MM.1S (cell line): ENCODE results near the gene DLX5.

ENCODE experiments used
- DNase-seq: peaks from one replicate; pipeline ENCODE4 v3.0.0-alpha.2; 2015
- H2AFZ ChIP-seq: fragments of 300-600 bp; sonication (generic); 2 replicates; pipeline ENCODE4 v1.6.0; 2016; ENCODE audit warnings: antibody characterized with exemption, low read length
- H3F3A ChIP-seq: fragments of 300-600 bp; sonication (generic); 2 replicates; pipeline ENCODE4 v1.6.1; 2016; ENCODE audit warnings: mild to moderate bottlenecking, antibody characterized with exemption, low read length, moderate library complexity, mixed read lengths; ENCODE audit not compliant: insufficient read depth
- H3K27ac ChIP-seq: fragments of 300-600 bp; sonication (generic); 2 replicates; pipeline ENCODE4 v1.5.1; 2016; ENCODE audit warnings: mild to moderate bottlenecking, low read length
- H3K27me3 ChIP-seq: fragments of 300-600 bp; sonication (generic); replicated peaks from 2 replicates; pipeline ENCODE4 v1.6.0; 2016; ENCODE audit warnings: low read length; ENCODE audit not compliant: insufficient read depth
- H3K36me3 ChIP-seq: fragments of 300-600 bp; sonication (generic); replicated peaks from 2 replicates; pipeline ENCODE4 v1.6.1; 2016; ENCODE audit warnings: mild to moderate bottlenecking, low read length, mixed read lengths; ENCODE audit not compliant: insufficient read depth
- H3K4me1 ChIP-seq: fragments of 300-600 bp; sonication (generic); 2 replicates; pipeline ENCODE4 v1.6.1; 2016; ENCODE audit warnings: low read length, mixed read lengths
- H3K4me2 ChIP-seq: fragments of 300-600 bp; sonication (generic); 2 replicates; pipeline ENCODE4 v1.6.0; 2016; ENCODE audit warnings: low read depth, low read length
- H3K4me3 ChIP-seq: fragments of 300-600 bp; sonication (generic); 2 replicates; pipeline ENCODE4 v1.5.1; 2016; ENCODE audit warnings: low read length, mixed read lengths
- H3K79me2 ChIP-seq: fragments of 300-600 bp; sonication (generic); 2 replicates; pipeline ENCODE4 v1.6.1; 2016; ENCODE audit warnings: mixed run types, low read length, mixed read lengths
- H3K9ac ChIP-seq: fragments of 300-600 bp; sonication (generic); 2 replicates; pipeline ENCODE4 v1.6.1; 2016; ENCODE audit warnings: low read length, mixed read lengths
- H3K9me2 ChIP-seq: fragments of 300-600 bp; sonication (generic); replicated peaks from 2 replicates; pipeline ENCODE4 v1.6.1; 2016; ENCODE audit warnings: mild to moderate bottlenecking, low read length, mixed read lengths; ENCODE audit not compliant: insufficient read depth
- H3K9me3 ChIP-seq: fragments of 300-600 bp; sonication (generic); replicated peaks from 2 replicates; pipeline ENCODE4 v1.6.1; 2016; ENCODE audit warnings: mild to moderate bottlenecking, low read length, mixed read lengths; ENCODE audit not compliant: insufficient read depth
- H4K20me1 ChIP-seq: fragments of 300-600 bp; sonication (generic); 2 replicates; pipeline ENCODE4 v1.6.1; 2016; ENCODE audit warnings: mild to moderate bottlenecking, low read length, moderate library complexity, mixed read lengths; ENCODE audit not compliant: insufficient read depth
- CTCF ChIP-seq: fragments of 300-600 bp; sonication (generic); IDR thresholded peaks from 2 replicates; pipeline ENCODE4 v1.5.1; 2016; ENCODE audit warnings: antibody characterized with exemption, low read length, mixed read lengths
- EZH2 ChIP-seq: fragments of 300-600 bp; sonication (generic); optimal IDR thresholded peaks from 2 replicates; pipeline ENCODE3; 2017; ENCODE audit warnings: low read depth, mild to moderate bottlenecking, antibody characterized with exemption, low read length, mixed read lengths
- EZH2phosphoT487 ChIP-seq: fragments of 300-600 bp; sonication (generic); IDR thresholded peaks from 2 replicates; pipeline ENCODE4 v1.6.1; 2018; ENCODE audit warnings: antibody characterized with exemption, low read length

DLX5 gene

DNA sequence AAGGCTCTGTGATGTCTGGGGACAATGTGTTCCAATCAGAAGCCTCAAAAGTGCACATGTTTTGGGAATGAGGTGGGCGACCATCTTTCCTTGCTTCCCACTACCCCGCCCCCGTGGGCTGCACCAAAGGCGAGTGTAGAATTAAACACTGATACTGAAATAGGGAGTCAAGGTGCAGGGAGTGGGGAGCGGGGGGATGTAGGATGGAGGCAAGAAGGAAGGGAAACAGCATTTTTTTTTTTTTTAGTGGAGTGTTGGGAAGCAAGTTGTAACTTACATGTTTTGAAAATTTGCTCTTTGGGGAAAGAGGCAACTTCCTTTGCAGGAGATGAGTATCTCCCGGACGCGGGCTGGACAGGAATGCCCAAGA is 484 bp upstream of the DLX5 start:
- Histone ChIP-seq H3K36me3 (no peaks in the 10 kb centered on the region), H4K20me1 (no peaks in the 10 kb centered on the region), H3K4me1 (no peaks in the 10 kb centered on the region), H3K9me2 (no peaks in the 10 kb centered on the region), H3K4me3 (no peak overlapping the region), H3K27ac (no peak overlapping the region), H3K4me2 (no peak overlapping the region), H3K79me2 (no peaks in the 10 kb centered on the region), H3K27me3 (peaks cover 38% of the 10 kb centered on the region), H3K9ac (no peak overlapping the region), H3F3A (no peaks in the 10 kb centered on the region), H2AFZ (no peak overlapping the region), H3K9me3 (no peaks in the 10 kb centered on the region)
- no peak for DNase-seq
- TF ChIP-seq EZH2 (no peak), EZH2phosphoT487 (no peak), CTCF (no peak)

DNA sequence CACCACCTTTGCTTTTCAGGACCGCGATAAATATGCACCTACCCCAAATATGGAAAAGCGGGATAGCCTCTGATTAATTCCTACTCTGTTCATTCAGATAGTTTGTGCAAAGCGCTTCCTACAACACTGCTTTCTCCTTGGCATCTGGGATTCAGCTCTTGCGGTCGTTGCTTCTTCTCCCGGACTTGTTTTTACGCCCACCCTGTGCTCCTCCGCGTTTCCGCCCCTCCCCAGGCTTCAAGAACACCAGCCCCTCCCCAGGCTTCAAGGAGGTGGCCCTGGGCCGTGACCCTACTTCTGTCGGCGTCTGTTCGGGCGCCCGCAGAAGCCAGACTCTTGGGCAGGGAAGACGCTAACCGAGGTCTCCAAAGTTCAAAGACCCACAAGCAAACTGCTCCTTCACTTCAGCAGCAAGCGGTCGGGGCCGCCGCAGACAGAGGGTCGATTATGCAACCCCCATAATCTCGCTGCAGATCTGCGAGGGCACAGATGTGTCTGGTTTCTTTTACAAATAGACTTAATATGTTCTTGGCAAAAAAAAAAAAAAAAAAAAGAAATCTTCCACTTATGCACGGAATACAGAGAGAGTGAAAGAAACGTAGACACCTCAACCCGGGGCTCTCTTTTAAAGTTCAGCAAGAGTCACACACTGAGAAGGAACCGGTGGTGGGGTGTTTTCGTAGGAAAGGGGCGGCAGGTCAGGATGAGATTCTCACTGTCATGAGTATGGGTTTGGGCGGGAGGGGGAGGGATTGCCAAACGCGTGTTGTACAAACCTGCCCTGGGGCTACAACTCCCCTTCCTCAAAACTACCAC is 1.9 kb downstream of the DLX5 start:
- Histone ChIP-seq H3K4me2 (no peak overlapping the region), H3K9me3 (no peaks in the 10 kb centered on the region), H3F3A (no peaks in the 10 kb centered on the region), H3K9ac (no peak overlapping the region), H3K36me3 (no peaks in the 10 kb centered on the region), H3K4me1 (no peaks in the 10 kb centered on the region), H3K79me2 (no peaks in the 10 kb centered on the region), H3K9me2 (no peaks in the 10 kb centered on the region), H3K4me3 (no peak overlapping the region), H4K20me1 (no peaks in the 10 kb centered on the region), H3K27me3 (peaks cover 58% of the 10 kb centered on the region), H3K27ac (no peak overlapping the region), H2AFZ (no peak overlapping the region)
- no peak for DNase-seq
- no peak for TF ChIP-seq EZH2
- TF ChIP-seq EZH2phosphoT487: no peak
- no peak for TF ChIP-seq CTCF

DNA sequence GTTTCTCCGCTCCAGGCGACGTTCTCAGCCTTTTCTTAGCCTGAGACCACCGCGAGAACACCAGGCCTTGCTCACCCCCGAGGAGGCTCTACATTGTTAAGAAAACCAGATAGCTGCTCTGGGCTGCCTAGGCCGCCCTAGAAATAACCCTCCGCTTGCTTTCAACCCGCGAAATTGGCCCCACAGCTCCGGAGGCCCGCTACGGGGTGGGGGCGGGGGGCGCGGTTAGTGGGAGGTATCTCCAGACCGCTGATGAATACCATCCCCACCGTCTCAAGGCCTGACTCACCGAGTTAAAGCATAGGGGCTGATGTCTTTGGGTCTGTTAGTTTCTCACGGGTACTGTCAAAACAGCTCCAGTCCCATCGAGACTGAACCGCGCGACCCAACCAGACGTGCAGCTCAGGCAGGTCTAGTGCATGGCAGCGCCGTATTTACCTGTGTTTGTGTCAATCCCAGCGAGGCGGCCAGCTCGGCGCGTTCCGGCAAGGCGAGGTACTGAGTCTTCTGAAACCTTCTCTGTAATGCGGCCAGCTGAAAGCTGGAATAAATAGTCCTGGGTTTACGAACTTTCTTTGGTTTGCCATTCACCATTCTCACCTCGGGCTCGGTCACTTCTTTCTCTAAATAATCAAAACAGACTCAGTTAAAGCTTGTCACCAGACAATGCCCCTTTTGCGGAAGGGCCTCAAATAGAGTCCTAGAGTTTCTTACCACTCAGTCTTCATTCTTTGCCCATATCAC is 2.7 kb downstream of the DLX5 start:
- no peaks in the 10 kb centered on the region for H3K4me1 ChIP-seq
- no peak overlapping the region for H2AFZ ChIP-seq
- no peak overlapping the region for H3K27ac ChIP-seq
- DNase-seq: no peak
- no peak overlapping the region for H3K9ac ChIP-seq
- H3K27me3 ChIP-seq: peaks cover 64% of the 10 kb centered on the region
- no peaks in the 10 kb centered on the region for H3K9me3 ChIP-seq
- H3F3A ChIP-seq: no peaks in the 10 kb centered on the region
- no peaks in the 10 kb centered on the region for H3K36me3 ChIP-seq
- no peaks in the 10 kb centered on the region for H4K20me1 ChIP-seq
- TF ChIP-seq CTCF: no peak
- TF ChIP-seq EZH2: no peak
- no peak for TF ChIP-seq EZH2phosphoT487
- no peaks in the 10 kb centered on the region for H3K79me2 ChIP-seq
- no peak overlapping the region for H3K4me2 ChIP-seq
- no peak overlapping the region for H3K4me3 ChIP-seq
- no peaks in the 10 kb centered on the region for H3K9me2 ChIP-seq
